A673 (cell line): ENCODE data around the gene GPATCH2L. TPM values are rescaled to one million over a fixed set of nuclear protein-coding genes. Genes with fewer than 3 reads are reported as not detected.

Source experiments
- BruUV-seq: library from RNA; stranded (reverse); fragments of 400-500 nt; replicated peaks from 2 replicates; lab custom pipeline; 2021; lab: Mats Ljungman, UMichigan
- CTCF ChIA-PET: fragments of 300-600 bp; sonication (Branson Sonifier 250); formaldehyde crosslinking; loops from one replicate; lab custom pipeline; 2022; ENCODE audit warnings: antibody characterized with exemption; lab: Charles Lee
- POLR2A ChIA-PET: fragments of 300-600 bp; sonication (Branson Sonifier 250); formaldehyde crosslinking; loops from one replicate; lab custom pipeline; 2022; ENCODE audit warnings: antibody characterized with exemption; ENCODE audit not compliant: low non-redundant PET; lab: Charles Lee
- DNase-seq: peaks from one replicate; pipeline ENCODE4 v3.0.0-alpha.2; 2015; ENCODE audit warnings: low spot score
- H3K27ac ChIP-seq: fragments of 200-600 bp; sonication (generic); 2 replicates; pipeline ENCODE4 v1.5.1; 2016; ENCODE audit warnings: mixed run types, low read depth, mild to moderate bottlenecking, mixed read lengths, antibody characterized with exemption, low read length; ENCODE audit not compliant: poor library complexity, severe bottlenecking
- H3K27me3 ChIP-seq: fragments of 200-600 bp; sonication (generic); replicated peaks from 2 replicates; pipeline ENCODE4 v1.6.1; 2017; ENCODE audit warnings: mixed run types, low read depth, mild to moderate bottlenecking, mixed read lengths, antibody characterized with exemption, low read length; ENCODE audit not compliant: insufficient read depth, poor library complexity
- H3K36me3 ChIP-seq: fragments of 200-600 bp; sonication (generic); 2 replicates; pipeline ENCODE4 v1.6.1; 2016; ENCODE audit warnings: mixed run types, mild to moderate bottlenecking, mixed read lengths, antibody characterized with exemption, low read length; ENCODE audit not compliant: insufficient read depth, poor library complexity, severe bottlenecking
- H3K4me1 ChIP-seq: fragments of 200-600 bp; sonication (generic); 2 replicates; pipeline ENCODE4 v1.6.1; 2017; ENCODE audit warnings: mixed run types, mild to moderate bottlenecking, mixed read lengths, antibody characterized with exemption, low read length; ENCODE audit not compliant: insufficient read depth, poor library complexity, severe bottlenecking
- H3K4me3 ChIP-seq: fragments of 200-600 bp; sonication (generic); 2 replicates; pipeline ENCODE4 v1.5.1; 2016; ENCODE audit warnings: low read depth, mixed run types, mild to moderate bottlenecking, mixed read lengths, low read length; ENCODE audit not compliant: poor library complexity, severe bottlenecking
- H3K9me3 ChIP-seq: fragments of 200-600 bp; sonication (generic); 2 replicates; pipeline ENCODE4 v1.6.1; 2016; ENCODE audit warnings: mixed run types, low read depth, mild to moderate bottlenecking, mixed read lengths, antibody characterized with exemption, low read length; ENCODE audit not compliant: poor library complexity, severe bottlenecking
- CTCF ChIP-seq: fragments of 300-800, 200-600 bp; sonication (generic); conservative IDR thresholded peaks from 2 replicates; pipeline ENCODE4 v1.5.1; 2017; ENCODE audit warnings: low read depth, mild to moderate bottlenecking, antibody characterized with exemption, low read length, moderate library complexity, mixed read lengths
- EZH2 ChIP-seq: fragments of 200-600 bp; sonication (generic); IDR thresholded peaks from 2 replicates; pipeline ENCODE4 v1.6.1; 2017; ENCODE audit warnings: borderline replicate concordance, low read depth, mild to moderate bottlenecking, mixed read lengths, antibody characterized with exemption, low read length; ENCODE audit not compliant: poor library complexity, severe bottlenecking
- intact Hi-C: fragments of 100-400 bp; cut with micrococcal nuclease; formaldehyde crosslinking; loops from one replicate; pipeline ENCODE4 v1.10.0; 2022; ENCODE audit not compliant: unreplicated experiment
- total RNA-seq: library from RNA; stranded (reverse); gene quantifications from 2 replicates; pipeline ENCODE4 v1.2.3, GENCODE V29; 2021

GPATCH2L gene
- total RNA-seq, 1 experiment from 2014 or later = 60.3 TPM

GRCh38 chr14:76227450-76228050, 75.8 kb downstream of the GPATCH2L start:
- Histone ChIP-seq H3K36me3 (no peaks in the 10 kb centered on the region), H3K4me3 (no peak overlapping the region), H3K9me3 (no peaks in the 10 kb centered on the region), H3K27me3 (no peaks in the 10 kb centered on the region), H3K4me1 (no peaks in the 10 kb centered on the region), H3K27ac (no peak overlapping the region)
- no peak for TF ChIP-seq EZH2
- TF ChIP-seq CTCF = no peak
- intact Hi-C loops = no loop called here
- ChIA-PET POLR2A (no interaction called here), CTCF (no interaction called here)
- BruUV-seq = no TSS peak
- DNase-seq = no peak

DNA sequence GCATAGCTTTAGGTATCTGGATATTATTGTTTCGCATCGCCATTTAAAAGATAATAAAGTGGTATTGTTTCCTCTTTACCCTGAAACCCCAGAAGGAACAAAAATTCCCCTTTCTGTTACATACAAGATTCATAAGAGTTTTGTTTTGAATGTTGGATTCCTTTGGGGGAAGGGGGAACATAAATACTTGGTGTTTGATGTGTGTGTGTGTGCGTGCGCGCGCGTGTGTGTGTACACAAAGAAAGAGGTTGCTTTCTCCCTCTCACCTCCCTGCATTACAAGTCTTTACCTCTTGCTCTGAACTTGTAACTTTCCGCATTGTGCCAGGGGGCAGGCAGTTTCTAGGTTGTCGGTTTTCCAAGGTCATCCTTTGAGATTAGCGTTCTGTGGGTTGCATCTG, 76.4 kb downstream of the GPATCH2L start:
- DNase-seq = no peak
- no peaks in the 10 kb centered on the region for H3K27me3 ChIP-seq
- POLR2A ChIA-PET = no interaction called here
- no peaks in the 10 kb centered on the region for H3K4me1 ChIP-seq
- intact Hi-C loops = no loop called here
- H3K27ac ChIP-seq = no peak overlapping the region
- CTCF ChIA-PET = no interaction called here
- no peak overlapping the region for H3K4me3 ChIP-seq
- TF ChIP-seq CTCF (no peak), EZH2 (no peak)
- no peaks in the 10 kb centered on the region for H3K9me3 ChIP-seq
- BruUV-seq = no TSS peak
- no peaks in the 10 kb centered on the region for H3K36me3 ChIP-seq

- TF ChIP-seq CTCF (no peak), EZH2 (no peak)
- Histone ChIP-seq H3K4me1 (no peaks in the 10 kb centered on the region), H3K9me3 (no peaks in the 10 kb centered on the region), H3K4me3 (no peak overlapping the region), H3K27me3 (no peaks in the 10 kb centered on the region), H3K36me3 (no peaks in the 10 kb centered on the region), H3K27ac (no peak overlapping the region)
- ChIA-PET POLR2A (no interaction called here), CTCF (no interaction called here)
- intact Hi-C loops = no loop called here
- no peak for DNase-seq
- no TSS peak for BruUV-seq
Measured at GRCh38 chr14:76232800-76233199, 81.1 kb downstream of the GPATCH2L start.
